GM12865 (cell line): ENCODE data around the gene OCA2.
"Not testable (repeated sequence)": the region's sequence is repeated elsewhere in the genome, so short reads cannot be mapped to it uniquely, and the experiment has no call there.

Experiments used
- DNase-seq: peaks from one replicate; pipeline ENCODE4 v3.0.0; 2010; ENCODE audit warnings: low read depth
- H3K4me3 ChIP-seq: 2 replicates; pipeline ENCODE4 v1.5.1; 2011; ENCODE audit warnings: mild to moderate bottlenecking, low read depth, low read length, control low read depth
- TF ChIP-seq, protein P1 (sequence below): IDR thresholded peaks from 2 replicates; pipeline ENCODE4 v1.5.1; 2011; ENCODE audit warnings: low read length, control low read depth, low read depth, inconsistent platforms; ENCODE audit not compliant: insufficient read depth; ENCODE audit errors: missing control alignments

Gene OCA2

DNA sequence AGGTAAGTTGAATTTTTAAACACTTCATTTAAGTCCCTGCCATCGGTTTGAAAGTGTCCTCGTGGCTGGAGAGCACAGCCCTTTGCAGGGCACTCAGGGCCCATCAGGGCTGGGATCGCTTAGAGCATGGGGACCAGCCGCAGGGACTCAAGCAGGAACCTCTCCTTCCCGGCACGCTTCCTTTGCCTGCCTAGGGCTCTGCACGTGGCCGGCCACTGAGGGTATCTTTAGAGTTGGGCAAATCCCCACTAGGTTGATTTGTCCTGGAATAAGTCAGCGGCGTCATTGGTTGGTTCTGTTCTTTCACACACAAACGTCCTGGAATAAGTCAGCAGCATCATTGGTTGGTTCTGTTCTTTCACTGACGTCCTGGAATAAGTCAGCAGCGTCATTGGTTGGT lies 131.6 kb downstream of the OCA2 start:
- TF ChIP-seq, protein P1, sequence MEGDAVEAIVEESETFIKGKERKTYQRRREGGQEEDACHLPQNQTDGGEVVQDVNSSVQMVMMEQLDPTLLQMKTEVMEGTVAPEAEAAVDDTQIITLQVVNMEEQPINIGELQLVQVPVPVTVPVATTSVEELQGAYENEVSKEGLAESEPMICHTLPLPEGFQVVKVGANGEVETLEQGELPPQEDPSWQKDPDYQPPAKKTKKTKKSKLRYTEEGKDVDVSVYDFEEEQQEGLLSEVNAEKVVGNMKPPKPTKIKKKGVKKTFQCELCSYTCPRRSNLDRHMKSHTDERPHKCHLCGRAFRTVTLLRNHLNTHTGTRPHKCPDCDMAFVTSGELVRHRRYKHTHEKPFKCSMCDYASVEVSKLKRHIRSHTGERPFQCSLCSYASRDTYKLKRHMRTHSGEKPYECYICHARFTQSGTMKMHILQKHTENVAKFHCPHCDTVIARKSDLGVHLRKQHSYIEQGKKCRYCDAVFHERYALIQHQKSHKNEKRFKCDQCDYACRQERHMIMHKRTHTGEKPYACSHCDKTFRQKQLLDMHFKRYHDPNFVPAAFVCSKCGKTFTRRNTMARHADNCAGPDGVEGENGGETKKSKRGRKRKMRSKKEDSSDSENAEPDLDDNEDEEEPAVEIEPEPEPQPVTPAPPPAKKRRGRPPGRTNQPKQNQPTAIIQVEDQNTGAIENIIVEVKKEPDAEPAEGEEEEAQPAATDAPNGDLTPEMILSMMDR: no peak
- no peak for DNase-seq
- H3K4me3 ChIP-seq: no peak overlapping the region

DNA sequence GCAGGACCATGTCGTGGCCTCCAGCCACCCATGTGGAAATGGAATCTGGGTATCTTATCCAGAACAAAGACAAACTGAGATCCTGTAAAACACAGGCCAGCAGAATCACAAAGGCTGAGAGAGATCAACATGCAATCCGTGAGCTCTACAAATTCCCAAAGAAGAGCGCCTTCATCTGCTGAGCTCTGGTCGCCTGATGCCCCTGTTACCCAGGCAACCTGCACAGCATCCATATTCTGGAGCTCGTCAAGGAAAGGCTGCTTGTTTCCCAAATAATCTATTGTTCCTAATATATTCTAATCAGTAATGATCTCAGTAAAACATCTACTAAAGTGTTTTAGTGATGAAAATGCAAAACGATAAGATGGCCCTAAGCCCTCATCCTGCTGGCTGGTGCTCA lies 133.6 kb downstream of the OCA2 start:
- no peak for DNase-seq
- no peak overlapping the region for H3K4me3 ChIP-seq
- TF ChIP-seq, protein P1: no peak

DNA sequence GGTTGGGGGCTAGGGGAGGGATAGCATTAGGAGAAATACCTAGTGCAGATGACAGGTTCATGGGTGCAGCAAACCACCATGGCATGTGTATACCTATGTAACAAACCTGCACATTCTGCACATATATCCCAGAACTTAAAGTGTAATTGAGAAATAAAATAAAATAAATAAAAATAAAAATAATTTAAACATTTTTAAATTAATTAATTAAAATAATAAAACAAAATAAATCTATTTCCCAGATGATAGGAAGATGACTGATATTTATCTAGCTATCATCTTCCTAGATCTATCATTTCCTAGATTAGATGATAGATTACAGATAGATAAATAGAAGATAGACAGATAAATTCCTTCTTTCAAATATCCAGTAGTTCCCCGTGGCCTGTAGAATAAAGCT lies 137.3 kb downstream of the OCA2 start:
- H3K4me3 ChIP-seq: no peak overlapping the region
- DNase-seq: no peak
- TF ChIP-seq, protein P1: no peak

DNA sequence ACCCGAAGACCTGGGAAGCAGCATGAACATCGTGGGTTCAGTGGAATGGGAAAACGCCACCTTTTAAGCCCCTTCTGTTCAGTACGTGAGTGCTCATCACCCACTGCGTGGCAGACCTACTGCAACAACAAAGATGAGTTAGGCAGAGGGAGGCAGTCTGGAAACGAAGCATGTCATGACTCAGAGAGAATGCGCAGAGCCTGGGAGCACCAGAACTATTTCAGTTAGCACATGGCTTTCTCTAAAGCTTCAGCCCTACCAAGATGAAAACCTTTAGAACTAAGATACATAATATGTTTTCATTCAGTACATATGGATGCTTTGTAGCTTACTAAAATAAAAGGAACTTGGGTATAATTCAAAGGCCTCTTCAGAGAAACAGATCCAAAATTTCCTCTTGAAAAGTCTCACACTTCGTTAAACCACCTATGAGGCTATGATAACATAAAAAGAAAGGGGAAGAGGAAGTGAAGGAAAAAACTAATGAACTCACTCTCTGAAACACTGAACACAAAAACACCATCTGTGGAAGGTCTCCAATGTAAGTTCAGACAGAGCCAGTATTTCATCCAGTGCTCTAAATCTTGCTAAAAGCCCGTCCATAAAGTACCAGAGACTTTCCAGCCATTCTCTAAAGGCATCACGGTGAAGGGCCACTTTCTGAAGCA lies 140.1 kb downstream of the OCA2 start:
- TF ChIP-seq, protein P1: no peak
- no peak for DNase-seq
- H3K4me3 ChIP-seq: no peak overlapping the region

DNA sequence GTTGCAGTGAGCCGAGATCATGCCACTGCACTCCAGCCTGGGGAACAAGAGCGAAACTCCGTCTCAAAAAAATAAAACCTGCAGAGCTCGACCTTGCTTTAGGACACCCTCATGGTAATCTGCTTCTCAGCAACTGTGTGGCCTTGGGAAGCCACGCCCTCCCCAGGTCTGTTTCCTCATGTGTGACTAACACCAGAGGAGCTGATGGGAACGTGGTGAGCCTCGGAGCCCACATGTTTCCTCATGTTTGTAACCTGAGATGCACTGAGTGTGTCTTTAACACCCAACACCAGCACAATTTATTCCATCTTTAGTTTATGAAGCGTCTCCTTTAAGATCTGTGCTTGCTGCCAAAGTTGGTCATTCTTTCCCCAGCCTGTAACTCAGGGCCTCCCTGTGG lies 142.8 kb downstream of the OCA2 start:
- no peak overlapping the region for H3K4me3 ChIP-seq
- TF ChIP-seq, protein P1: no peak
- no peak for DNase-seq

DNA sequence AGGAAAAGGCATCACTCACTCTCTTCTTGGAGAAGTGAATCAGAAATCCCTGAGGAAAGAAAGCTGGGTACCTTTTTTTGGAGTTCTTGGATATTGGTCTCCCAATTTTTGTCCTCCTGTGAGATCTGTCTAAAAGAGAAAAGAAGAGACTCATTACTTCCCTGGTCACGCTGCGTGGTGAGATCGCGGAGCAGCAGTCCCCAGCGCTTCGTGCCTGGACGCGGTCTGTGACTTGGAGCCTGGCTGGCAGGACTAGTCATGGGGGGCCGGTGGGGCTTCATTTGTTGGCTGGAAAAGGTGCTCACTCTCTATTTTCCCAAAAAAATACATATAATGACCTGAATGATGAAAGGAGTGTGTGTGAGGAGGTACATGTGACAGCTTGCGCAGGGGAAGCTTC lies 144.0 kb downstream of the OCA2 start:
- TF ChIP-seq, protein P1: no peak
- no peak for DNase-seq

DNA sequence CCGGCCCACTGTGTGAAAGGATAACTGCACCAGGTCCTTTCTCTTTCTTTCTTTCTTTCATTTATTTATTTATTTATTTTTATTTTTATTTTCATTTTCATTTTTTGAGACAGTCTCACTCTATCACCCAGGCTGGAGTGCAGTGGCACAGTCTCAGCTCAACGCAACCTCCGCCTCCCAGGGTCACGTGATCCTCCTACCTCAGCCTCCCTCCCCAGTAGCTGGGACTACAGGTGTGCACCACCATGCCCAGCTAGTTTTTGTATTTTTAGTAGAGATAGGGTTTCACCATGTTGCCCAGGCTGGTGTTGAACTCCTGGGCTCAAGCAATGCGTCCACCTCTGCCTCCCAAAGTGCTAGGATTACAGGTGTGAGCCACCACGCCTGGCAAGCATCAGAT lies 146.5 kb downstream of the OCA2 start:
- DNase-seq, H3K4me3 ChIP-seq: not testable (repeated sequence)

More for the DNA sequence above, 144.0 kb downstream of the OCA2 start:
- H3K4me3 ChIP-seq: no peak overlapping the region
